ENCODE data around the gene HDAC4. TPM values are rescaled to one million over a fixed set of nuclear protein-coding genes. Genes with fewer than 3 reads are reported as not detected.

Gene HDAC4
- total and polyA plus RNA-seq, 2 experiments from 2014 or later = 8.1 to 41.8 TPM

GRCh38 chr2:239297142-239298004 is 103.4 kb downstream of the HDAC4 start:
- DNase-seq (ENCODE audit: low spot score) (no peak), ATAC-seq (no peak)
- Mint-ChIP-seq H3K4me1 (peaks cover 83% of the 10 kb centered on the region), H3K27me3 (ENCODE audit: insufficient read depth, low read depth, poor library complexity) (peaks cover 13% of the 10 kb centered on the region), H3K36me3 (ENCODE audit: low read depth) (peaks cover 5% of the 10 kb centered on the region; the same call in 2 of the 3 replicates), H3K27ac (peak overlapping the region; percentile 31; the same call in 1 of the 2 replicates), H3K4me3 (no peak overlapping the region), H3K9me3 (no peaks in the 10 kb centered on the region; the same call in 2 of the 3 replicates)
- Histone ChIP-seq H3K79me2 (replicated peaks; ENCODE audit: insufficient read depth) (peaks cover 87% of the 10 kb centered on the region), H2AFZ (no peak overlapping the region), H3K4me1 (ENCODE audit: insufficient read depth) (peaks cover 45% of the 10 kb centered on the region), H3K27ac (ENCODE audit: low read depth) (peak overlapping the region; percentile 27; the same call in 1 of the 2 replicates), H3K27me3 (ENCODE audit: insufficient read depth) (no peaks in the 10 kb centered on the region), H3K36me3 (ENCODE audit: insufficient read depth) (no peaks in the 10 kb centered on the region), H3K9me2 (ENCODE audit: insufficient read depth) (no peaks in the 10 kb centered on the region), H3F3A (replicated peaks; ENCODE audit: low read depth) (peaks cover 7% of the 10 kb centered on the region; the same call in 1 of the 2 replicates), H4K20me1 (replicated peaks; ENCODE audit: insufficient read depth) (peaks cover 10% of the 10 kb centered on the region), H3K4me3 (no peak overlapping the region), H3K4me2 (0 out of 2 replicates have a peak overlapping the region, but pooled peaks have one; percentile 66)
- TF ChIP-seq, protein P1, sequence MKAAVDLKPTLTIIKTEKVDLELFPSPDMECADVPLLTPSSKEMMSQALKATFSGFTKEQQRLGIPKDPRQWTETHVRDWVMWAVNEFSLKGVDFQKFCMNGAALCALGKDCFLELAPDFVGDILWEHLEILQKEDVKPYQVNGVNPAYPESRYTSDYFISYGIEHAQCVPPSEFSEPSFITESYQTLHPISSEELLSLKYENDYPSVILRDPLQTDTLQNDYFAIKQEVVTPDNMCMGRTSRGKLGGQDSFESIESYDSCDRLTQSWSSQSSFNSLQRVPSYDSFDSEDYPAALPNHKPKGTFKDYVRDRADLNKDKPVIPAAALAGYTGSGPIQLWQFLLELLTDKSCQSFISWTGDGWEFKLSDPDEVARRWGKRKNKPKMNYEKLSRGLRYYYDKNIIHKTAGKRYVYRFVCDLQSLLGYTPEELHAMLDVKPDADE (IDR thresholded peaks at IDR 0.05) = no peak
- TF ChIP-seq ZNF331 (CRISPR knock-in tag; IDR thresholded peaks at IDR 0.05; ENCODE audit: low read depth) (no peak), ZNF114 (CRISPR knock-in tag; IDR thresholded peaks at IDR 0.05) (no peak), POLR2AphosphoS5 (IDR thresholded peaks at IDR 0.05; ENCODE audit: low read depth) (no peak), NANOG (IDR thresholded peaks at IDR 0.05; ENCODE audit: borderline replicate concordance) (no peak), JUNB (IDR thresholded peaks at IDR 0.05; ENCODE audit: unreplicated experiment) (no peak), EZH2phosphoT487 (IDR thresholded peaks at IDR 0.05; ENCODE audit: unreplicated experiment) (no peak)
- TF ChIP-seq, protein P2, sequence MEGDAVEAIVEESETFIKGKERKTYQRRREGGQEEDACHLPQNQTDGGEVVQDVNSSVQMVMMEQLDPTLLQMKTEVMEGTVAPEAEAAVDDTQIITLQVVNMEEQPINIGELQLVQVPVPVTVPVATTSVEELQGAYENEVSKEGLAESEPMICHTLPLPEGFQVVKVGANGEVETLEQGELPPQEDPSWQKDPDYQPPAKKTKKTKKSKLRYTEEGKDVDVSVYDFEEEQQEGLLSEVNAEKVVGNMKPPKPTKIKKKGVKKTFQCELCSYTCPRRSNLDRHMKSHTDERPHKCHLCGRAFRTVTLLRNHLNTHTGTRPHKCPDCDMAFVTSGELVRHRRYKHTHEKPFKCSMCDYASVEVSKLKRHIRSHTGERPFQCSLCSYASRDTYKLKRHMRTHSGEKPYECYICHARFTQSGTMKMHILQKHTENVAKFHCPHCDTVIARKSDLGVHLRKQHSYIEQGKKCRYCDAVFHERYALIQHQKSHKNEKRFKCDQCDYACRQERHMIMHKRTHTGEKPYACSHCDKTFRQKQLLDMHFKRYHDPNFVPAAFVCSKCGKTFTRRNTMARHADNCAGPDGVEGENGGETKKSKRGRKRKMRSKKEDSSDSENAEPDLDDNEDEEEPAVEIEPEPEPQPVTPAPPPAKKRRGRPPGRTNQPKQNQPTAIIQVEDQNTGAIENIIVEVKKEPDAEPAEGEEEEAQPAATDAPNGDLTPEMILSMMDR (conservative IDR thresholded peaks at IDR 0.05; ENCODE audit: low read depth in 2 of 2) = no peak
- TF ChIP-seq, protein P3, sequence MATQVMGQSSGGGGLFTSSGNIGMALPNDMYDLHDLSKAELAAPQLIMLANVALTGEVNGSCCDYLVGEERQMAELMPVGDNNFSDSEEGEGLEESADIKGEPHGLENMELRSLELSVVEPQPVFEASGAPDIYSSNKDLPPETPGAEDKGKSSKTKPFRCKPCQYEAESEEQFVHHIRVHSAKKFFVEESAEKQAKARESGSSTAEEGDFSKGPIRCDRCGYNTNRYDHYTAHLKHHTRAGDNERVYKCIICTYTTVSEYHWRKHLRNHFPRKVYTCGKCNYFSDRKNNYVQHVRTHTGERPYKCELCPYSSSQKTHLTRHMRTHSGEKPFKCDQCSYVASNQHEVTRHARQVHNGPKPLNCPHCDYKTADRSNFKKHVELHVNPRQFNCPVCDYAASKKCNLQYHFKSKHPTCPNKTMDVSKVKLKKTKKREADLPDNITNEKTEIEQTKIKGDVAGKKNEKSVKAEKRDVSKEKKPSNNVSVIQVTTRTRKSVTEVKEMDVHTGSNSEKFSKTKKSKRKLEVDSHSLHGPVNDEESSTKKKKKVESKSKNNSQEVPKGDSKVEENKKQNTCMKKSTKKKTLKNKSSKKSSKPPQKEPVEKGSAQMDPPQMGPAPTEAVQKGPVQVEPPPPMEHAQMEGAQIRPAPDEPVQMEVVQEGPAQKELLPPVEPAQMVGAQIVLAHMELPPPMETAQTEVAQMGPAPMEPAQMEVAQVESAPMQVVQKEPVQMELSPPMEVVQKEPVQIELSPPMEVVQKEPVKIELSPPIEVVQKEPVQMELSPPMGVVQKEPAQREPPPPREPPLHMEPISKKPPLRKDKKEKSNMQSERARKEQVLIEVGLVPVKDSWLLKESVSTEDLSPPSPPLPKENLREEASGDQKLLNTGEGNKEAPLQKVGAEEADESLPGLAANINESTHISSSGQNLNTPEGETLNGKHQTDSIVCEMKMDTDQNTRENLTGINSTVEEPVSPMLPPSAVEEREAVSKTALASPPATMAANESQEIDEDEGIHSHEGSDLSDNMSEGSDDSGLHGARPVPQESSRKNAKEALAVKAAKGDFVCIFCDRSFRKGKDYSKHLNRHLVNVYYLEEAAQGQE (IDR thresholded peaks at IDR 0.05; ENCODE audit: unreplicated experiment) = no peak

Measured in GM23338 (cell line).